GM21576 (cell line): ENCODE measurements around the gene EDEM1.
"Not testable (repeated sequence)": the region's sequence is repeated elsewhere in the genome, so short reads cannot be mapped to it uniquely, and the experiment has no call there.

ENCODE experiments used
- ATAC-seq: cut with Tn5 transposase; IDR thresholded peaks from one replicate; pipeline ENCODE4 v1.9.1; 2021; ENCODE audit warnings: mild to moderate bottlenecking, moderate library complexity; ENCODE audit not compliant: unreplicated experiment

The EDEM1 gene

GRCh38 chr3:5187156-5187919 is at the start of gene EDEM1:
EDEM1 (plus strand) TSS chr3:5187707; CDS start chr3:5187806, 99 bp downstream.
- peak; percentile 74 for ATAC-seq

DNA sequence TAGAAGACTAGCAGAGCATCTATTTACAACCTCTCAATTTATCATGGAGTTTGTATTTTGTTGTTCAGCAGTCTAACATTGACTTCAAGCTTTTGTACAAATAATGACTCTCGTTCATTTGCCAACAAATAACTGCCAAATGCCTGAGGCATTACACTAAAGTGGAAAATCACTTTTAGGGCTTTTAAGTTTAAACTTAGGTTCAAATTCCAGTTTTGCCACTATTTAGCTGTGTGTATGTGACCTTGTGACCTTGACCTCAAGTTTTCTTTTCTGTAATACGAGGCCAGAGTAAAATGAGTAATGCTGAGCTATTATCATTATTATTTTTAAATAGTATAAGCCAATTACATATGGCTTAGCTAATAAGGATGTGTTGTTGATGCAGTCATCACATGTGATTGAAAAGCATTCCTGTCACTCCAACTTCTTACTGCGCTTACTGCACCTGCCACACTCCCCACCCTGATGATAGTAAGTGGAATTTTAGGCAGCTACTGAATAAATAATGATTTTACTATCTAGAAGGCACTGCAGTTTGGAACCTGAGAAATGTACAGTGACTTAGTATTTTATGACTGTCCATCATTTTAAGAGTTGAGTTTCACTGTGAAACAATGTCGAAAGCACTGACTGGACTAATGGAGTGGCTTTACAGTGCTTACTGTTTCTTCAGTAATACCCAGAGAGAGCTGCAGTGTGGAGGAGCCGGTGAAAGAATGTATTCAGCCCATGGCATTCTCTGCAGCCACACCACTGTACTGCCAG is 49.1 kb upstream of the EDEM1 start:
- ATAC-seq, result no peak

DNA sequence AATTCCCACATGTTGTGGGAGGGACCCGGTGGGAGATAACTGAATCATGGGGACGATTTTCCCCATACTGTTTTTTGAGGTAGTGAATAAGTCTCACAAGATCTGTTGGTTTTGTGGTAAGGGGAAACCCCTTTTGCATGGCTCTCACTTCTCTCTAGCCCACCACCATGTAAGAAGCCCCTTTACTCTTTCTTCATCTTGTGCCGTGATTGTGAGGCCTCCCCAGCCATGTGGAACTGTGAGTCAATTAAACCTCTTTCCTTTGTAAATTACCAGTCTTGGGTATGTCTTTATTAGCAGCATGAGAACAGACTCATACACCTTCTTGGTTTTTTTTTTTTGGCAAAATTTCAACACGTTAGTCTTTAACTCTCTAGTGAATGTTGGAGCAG is 47.3 kb upstream of the EDEM1 start:
- ATAC-seq, result no peak

- ATAC-seq, result no peak
These were observed 46.7 kb upstream of the EDEM1 start for GRCh38 chr3:5140839-5141238.

DNA sequence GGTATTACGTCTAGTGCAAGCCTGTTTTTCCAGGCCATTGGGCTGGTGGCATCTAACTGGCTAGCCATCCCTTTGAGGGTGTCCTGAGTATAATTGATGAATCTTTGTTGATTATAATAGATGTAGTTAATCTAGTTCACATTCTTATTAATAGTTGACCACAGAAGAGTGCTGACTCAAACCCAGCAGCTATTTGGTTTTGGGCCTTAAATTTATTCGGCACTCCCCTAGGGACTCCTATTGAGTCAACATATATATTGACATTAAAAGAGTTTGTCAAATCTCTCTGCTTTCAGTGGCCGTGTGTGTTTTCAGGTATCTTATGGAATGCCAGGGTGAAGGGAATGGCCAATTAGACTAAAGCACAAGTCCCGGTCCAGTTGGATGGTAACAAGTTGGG is 45.7 kb upstream of the EDEM1 start:
- no peak for ATAC-seq

DNA sequence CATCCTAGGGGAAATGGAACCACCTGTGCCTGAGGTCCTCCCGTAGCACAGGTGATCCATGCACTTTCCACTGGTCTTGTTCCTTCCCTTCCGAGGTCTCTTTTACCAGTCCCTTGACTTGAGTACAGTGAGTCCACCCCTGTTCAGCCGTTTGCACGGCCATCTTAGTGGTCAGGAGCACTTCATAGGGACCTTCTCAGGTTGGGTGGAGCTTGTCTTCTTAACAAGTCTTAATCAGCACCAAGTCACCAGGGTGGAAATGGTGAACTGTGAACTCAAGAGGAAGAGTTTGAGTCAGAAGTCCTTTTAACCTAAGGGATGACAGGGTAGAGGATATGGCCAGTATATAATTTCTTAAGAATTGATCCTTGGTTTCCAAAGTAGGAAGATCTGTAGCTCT is 44.0 kb upstream of the EDEM1 start:
- no peak for ATAC-seq

- no peak for ATAC-seq
These were observed 43.1 kb upstream of the EDEM1 start for GRCh38 chr3:5144316-5144994.

- ATAC-seq, result no peak
These were observed 42.4 kb upstream of the EDEM1 start for GRCh38 chr3:5145120-5145519.

- ATAC-seq, result not testable (repeated sequence)
These were observed 40.4 kb upstream of the EDEM1 start for GRCh38 chr3:5147152-5147551.

GRCh38 chr3:5149306-5149880 is 38.1 kb upstream of the EDEM1 start:
- no peak for ATAC-seq

GRCh38 chr3:5151586-5151985 is 35.9 kb upstream of the EDEM1 start:
- ATAC-seq, result peak; percentile 69

- ATAC-seq, result no peak
These were observed 34.4 kb upstream of the EDEM1 start for GRCh38 chr3:5153074-5153473.

DNA sequence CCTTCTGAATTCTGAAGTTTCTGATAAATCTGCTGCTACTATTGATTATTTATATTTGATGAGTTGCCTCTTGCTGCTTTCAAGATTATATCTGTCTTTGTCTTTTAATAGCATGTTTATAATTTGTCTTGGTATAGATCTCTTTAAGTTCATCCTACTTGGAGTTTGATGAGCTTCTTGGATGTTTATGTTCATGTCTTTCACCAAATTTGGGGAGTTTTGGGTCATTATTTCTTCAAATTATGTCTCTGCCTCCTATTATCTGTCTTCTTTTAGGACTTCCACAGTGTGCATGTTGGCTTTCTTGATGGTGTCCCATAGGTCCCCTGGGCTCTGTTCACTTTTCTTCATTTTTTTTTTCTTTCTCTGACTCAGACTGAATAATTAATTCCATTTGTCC is 32.3 kb upstream of the EDEM1 start:
- no peak for ATAC-seq

DNA sequence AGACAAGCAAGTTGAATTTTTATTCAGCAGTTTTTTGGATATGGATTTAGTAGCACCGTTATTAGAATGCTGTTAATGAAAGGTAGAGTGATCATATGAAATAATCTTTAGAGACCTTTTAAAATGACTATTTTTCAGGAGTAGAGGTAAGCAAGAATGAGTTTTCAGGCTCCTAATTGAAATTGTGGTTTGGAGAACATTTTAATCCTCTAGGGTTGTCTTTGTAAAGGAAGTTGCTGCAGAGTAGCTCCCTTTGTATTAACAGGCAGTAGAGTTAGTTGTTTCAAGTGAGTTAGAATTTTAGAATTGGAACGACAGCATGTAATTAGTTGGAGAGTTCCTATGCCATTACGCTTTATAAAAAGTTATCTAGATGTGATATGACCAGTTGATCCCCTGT is 27.2 kb upstream of the EDEM1 start:
- ATAC-seq, result no peak

- no peak for ATAC-seq
These were observed 26.3 kb upstream of the EDEM1 start for GRCh38 chr3:5160940-5161858.

GRCh38 chr3:5162102-5162501 is 25.4 kb upstream of the EDEM1 start:
- ATAC-seq, result no peak

DNA sequence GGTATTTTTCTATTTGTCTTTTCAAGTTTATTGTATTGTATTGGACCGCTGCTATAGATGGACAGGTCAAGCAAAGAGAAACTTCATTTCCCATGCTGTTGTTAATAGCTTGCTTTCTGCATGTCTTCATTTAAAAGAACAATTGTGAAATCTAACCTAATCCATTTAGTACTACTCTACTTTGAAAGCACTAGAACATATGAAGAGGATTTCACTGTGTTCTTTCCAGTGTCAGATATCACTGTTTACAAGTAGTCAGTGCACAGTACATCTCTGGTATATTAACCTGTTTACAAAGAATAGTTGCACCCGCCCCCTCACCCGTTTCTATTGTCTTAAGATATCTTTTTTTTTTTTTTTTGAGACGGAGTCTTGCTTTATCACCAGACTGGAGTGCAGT is 21.8 kb upstream of the EDEM1 start:
- no peak for ATAC-seq

- no peak for ATAC-seq
These were observed 20.7 kb upstream of the EDEM1 start for GRCh38 chr3:5166846-5167245.

DNA sequence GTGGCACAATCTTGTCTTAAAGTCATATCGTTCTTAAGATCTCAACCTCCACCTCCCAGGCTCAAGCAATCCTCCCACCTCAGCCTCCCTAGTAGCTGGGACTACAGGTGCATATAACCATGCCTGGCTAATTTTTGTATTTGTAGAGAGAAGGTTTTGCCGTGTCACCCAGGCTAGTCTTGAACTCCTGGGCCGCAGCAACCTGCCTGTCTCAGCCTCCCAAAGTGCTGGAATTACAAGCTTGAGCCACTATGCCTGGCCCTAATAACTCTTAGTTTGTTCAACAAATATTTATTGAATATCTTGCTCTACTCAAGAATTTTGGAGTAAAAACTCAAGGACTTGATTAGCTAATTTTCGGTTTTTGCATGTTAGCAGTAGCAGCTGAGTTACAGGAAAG is 19.4 kb upstream of the EDEM1 start:
- ATAC-seq, result no peak

- no peak for ATAC-seq
These were observed 17.7 kb upstream of the EDEM1 start for GRCh38 chr3:5169807-5170206.
